NB4 (cell line): ENCODE results near the gene CCL7.

Experiments used
- POLR2A ChIP-seq: IDR thresholded peaks from 2 replicates; pipeline ENCODE4 v1.6.1; 2011; ENCODE audit warnings: mild to moderate bottlenecking; ENCODE audit not compliant: insufficient read length; ENCODE audit errors: extremely low read depth
- TF ChIP-seq, protein P1 (sequence below): IDR thresholded peaks from one replicate; pipeline ENCODE4 v1.5.1; 2012; ENCODE audit warnings: low read depth, low read length
- TF ChIP-seq, protein P2 (sequence below): IDR thresholded peaks from 2 replicates; pipeline ENCODE4 v1.6.1; 2011; ENCODE audit warnings: low read depth, low read length

DNA sequence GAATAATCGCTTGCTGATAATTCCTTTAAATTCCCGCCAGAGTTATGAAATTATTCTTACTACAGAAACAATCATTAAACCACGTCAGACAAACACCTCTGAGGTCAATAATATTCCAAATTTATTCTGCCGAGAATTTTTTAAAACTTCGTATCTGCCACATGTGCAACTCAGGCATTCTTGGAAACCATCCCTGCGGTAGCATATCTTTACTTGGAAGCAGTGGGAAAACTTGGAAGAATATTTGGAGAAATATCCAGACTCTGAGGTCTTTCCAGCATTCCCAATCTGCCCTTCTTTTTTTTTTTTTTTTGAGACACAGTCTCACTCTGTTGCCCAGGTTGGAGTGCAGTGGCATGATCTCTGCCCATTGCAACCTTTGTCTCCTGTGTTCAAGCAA lies 13.6 kb downstream of the CCL7 start:
- TF ChIP-seq, protein P1, sequence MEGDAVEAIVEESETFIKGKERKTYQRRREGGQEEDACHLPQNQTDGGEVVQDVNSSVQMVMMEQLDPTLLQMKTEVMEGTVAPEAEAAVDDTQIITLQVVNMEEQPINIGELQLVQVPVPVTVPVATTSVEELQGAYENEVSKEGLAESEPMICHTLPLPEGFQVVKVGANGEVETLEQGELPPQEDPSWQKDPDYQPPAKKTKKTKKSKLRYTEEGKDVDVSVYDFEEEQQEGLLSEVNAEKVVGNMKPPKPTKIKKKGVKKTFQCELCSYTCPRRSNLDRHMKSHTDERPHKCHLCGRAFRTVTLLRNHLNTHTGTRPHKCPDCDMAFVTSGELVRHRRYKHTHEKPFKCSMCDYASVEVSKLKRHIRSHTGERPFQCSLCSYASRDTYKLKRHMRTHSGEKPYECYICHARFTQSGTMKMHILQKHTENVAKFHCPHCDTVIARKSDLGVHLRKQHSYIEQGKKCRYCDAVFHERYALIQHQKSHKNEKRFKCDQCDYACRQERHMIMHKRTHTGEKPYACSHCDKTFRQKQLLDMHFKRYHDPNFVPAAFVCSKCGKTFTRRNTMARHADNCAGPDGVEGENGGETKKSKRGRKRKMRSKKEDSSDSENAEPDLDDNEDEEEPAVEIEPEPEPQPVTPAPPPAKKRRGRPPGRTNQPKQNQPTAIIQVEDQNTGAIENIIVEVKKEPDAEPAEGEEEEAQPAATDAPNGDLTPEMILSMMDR: no peak
- no peak for TF ChIP-seq POLR2A
- TF ChIP-seq, protein P2, sequence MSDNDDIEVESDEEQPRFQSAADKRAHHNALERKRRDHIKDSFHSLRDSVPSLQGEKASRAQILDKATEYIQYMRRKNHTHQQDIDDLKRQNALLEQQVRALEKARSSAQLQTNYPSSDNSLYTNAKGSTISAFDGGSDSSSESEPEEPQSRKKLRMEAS: no peak
